Measurements from ENCODE around the gene KLHL12.

DNA sequence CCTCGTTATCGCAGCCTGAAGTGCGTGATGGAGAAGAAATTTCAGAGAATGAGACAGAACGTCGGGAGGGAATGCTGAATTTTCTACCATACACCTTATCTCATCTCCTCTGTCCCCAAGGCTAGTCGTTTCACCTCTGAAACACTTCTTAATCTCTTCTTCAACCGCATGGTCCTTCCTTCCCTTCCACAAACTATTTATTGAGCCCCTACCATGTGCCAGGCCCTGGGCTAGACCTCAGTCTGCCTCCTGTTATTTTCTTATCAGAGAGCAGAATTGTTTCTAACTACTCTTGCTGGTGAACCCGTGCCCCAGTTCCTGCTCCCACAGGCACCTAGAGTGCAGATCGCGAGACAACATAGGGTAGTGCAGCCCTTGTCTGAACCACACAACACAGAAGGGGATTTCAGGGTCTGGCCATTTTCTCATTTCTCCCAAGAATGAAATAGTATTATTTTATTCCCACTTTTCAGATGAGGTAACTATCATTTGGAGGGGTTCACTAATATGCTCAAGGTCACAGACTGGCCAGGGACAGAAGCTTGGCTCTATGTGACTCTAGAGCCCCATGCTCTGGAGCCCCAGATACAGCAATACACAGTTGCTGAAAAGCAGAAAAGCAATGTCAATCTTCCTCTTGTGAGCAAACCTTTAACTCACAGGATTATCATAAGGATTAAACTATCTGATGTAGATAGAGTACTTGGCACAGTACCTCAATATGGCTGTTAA, 31.7 kb upstream of the KLHL12 start:
- TF ChIP-seq, protein P1, sequence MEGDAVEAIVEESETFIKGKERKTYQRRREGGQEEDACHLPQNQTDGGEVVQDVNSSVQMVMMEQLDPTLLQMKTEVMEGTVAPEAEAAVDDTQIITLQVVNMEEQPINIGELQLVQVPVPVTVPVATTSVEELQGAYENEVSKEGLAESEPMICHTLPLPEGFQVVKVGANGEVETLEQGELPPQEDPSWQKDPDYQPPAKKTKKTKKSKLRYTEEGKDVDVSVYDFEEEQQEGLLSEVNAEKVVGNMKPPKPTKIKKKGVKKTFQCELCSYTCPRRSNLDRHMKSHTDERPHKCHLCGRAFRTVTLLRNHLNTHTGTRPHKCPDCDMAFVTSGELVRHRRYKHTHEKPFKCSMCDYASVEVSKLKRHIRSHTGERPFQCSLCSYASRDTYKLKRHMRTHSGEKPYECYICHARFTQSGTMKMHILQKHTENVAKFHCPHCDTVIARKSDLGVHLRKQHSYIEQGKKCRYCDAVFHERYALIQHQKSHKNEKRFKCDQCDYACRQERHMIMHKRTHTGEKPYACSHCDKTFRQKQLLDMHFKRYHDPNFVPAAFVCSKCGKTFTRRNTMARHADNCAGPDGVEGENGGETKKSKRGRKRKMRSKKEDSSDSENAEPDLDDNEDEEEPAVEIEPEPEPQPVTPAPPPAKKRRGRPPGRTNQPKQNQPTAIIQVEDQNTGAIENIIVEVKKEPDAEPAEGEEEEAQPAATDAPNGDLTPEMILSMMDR (IDR thresholded peaks at IDR 0.05; ENCODE audit: low read depth, low read length, poor library complexity, severe bottlenecking), result no peak
- no peak for TF ChIP-seq EZH2phosphoT487 (IDR thresholded peaks at IDR 0.05; ENCODE audit: borderline replicate concordance, low read length)

Data from DOHH2 (cell line).